Measurements from ENCODE around the gene ATCAY. TPM values are rescaled to one million over a fixed set of nuclear protein-coding genes. Genes with fewer than 3 reads are reported as not detected.

ATCAY gene
- total RNA-seq, 3 donors from 2014 or later, result 0.09 to 2.2 (median 0.22) TPM

- no peak overlapping the region for H3K4me3 ChIP-seq
- H3K4me1 ChIP-seq (ENCODE audit: low read depth), result no peaks in the 10 kb centered on the region
- DNase-seq, result no peak
- TF ChIP-seq, protein P1, sequence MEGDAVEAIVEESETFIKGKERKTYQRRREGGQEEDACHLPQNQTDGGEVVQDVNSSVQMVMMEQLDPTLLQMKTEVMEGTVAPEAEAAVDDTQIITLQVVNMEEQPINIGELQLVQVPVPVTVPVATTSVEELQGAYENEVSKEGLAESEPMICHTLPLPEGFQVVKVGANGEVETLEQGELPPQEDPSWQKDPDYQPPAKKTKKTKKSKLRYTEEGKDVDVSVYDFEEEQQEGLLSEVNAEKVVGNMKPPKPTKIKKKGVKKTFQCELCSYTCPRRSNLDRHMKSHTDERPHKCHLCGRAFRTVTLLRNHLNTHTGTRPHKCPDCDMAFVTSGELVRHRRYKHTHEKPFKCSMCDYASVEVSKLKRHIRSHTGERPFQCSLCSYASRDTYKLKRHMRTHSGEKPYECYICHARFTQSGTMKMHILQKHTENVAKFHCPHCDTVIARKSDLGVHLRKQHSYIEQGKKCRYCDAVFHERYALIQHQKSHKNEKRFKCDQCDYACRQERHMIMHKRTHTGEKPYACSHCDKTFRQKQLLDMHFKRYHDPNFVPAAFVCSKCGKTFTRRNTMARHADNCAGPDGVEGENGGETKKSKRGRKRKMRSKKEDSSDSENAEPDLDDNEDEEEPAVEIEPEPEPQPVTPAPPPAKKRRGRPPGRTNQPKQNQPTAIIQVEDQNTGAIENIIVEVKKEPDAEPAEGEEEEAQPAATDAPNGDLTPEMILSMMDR (IDR thresholded peaks at IDR 0.05), result no peak
- H3K9me3 ChIP-seq, result no peaks in the 10 kb centered on the region
- no peak for ATAC-seq
- intact Hi-C loops (cut with DNase I, micrococcal nuclease), result no loop called here
- no peaks in the 10 kb centered on the region for H3K36me3 ChIP-seq (ENCODE audit: low read depth)
These were observed 39.7 kb upstream of the ATCAY start for GRCh38 chr19:3840804-3841203.

- H3K4me1 ChIP-seq (ENCODE audit: low read depth), result no peaks in the 10 kb centered on the region
- no peak for ATAC-seq
- intact Hi-C loops (cut with DNase I, micrococcal nuclease), result no loop called here
These were observed 37.5 kb upstream of the ATCAY start for GRCh38 chr19:3842948-3843347.

DNA sequence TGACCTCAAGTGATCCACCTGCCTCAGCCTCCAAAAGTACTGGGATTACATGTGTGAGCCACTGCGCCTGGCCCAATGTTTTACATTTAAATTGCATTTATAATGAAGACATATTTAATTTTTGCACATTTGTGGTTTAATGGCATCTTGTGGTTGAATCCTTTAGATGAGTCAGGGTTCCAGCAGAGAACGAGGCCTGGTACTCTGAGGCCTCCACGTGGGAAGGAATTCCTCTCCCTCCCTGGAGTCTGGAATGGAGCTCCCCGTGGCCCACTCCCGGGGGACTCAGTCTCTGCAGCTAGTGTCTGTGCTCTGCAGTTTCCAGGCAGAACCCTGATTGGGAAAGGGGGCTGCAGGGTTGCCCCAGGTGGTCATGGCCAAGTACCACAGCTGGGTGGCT is 35.9 kb upstream of the ATCAY start:
- TF ChIP-seq, protein P1 (IDR thresholded peaks at IDR 0.05), result no peak
- Histone ChIP-seq H3K4me1 (ENCODE audit: low read depth) (no peaks in the 10 kb centered on the region), H3K4me3 (no peak overlapping the region), H3K9me3 (no peaks in the 10 kb centered on the region), H3K36me3 (ENCODE audit: low read depth) (no peaks in the 10 kb centered on the region)
- intact Hi-C loops (cut with DNase I, micrococcal nuclease), result no loop called here
- ATAC-seq, result no peak
- no peak for DNase-seq

More at GRCh38 chr19:3842948-3843347, 37.5 kb upstream of the ATCAY start:
- TF ChIP-seq, protein P1 (IDR thresholded peaks at IDR 0.05), result no peak
- Histone ChIP-seq H3K9me3 (no peaks in the 10 kb centered on the region), H3K4me3 (no peak overlapping the region), H3K36me3 (ENCODE audit: low read depth) (no peaks in the 10 kb centered on the region)
- no peak for DNase-seq

DNA sequence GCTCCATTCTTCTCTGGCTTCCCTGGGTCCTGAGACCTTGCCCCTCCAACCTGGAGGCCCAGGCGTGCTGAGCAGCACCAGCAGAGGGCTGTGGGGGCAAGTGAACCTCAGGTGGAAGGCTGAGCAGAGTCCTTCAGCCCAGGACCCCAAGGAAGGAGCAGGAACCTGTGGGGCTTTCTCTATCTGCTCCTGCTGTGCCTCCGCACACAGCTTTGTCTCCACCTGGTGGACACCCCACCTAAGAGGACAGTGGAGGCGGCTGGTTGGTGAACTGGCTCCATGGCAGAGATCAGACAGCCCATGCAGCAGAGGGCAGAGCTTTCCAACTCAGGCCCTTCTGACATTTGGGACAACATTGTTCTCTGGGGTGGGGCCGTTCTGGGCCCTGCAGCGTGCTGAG is 31.4 kb upstream of the ATCAY start:
- no peaks in the 10 kb centered on the region for H3K36me3 ChIP-seq (ENCODE audit: low read depth)
- TF ChIP-seq, protein P1 (IDR thresholded peaks at IDR 0.05), result no peak
- H3K4me1 ChIP-seq (ENCODE audit: low read depth), result no peaks in the 10 kb centered on the region
- intact Hi-C loops (cut with DNase I, micrococcal nuclease), result no loop called here
- peak; percentile 74 for ATAC-seq
- DNase-seq, result peak in 1 of 3 donors; percentile 55
- peaks cover 12% of the 10 kb centered on the region for H3K9me3 ChIP-seq
- H3K4me3 ChIP-seq, result no peak overlapping the region

DNA sequence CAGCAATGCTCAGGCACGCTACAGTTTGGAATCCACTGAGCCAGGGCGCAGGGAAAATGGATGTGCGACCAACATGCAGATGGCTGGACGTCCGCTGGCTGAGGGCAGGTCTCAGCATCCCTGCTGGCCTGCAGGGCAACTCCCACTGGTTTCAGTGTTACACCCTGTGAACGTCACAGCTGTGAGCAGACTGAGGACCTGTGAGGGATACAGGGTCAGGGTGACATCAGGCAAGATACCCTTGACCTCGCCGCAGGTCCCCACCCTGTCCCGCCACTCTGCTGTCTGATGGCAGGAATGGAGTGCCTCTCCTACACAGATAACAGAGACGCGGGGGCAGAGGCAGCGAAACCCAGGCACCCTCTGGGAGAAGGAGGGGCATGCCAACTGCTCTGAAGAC is 30.7 kb upstream of the ATCAY start:
- ATAC-seq, result no peak
- H3K36me3 ChIP-seq (ENCODE audit: low read depth), result no peaks in the 10 kb centered on the region
- no peak overlapping the region for H3K4me3 ChIP-seq
- intact Hi-C loops (cut with DNase I, micrococcal nuclease), result no loop called here
- TF ChIP-seq, protein P1 (IDR thresholded peaks at IDR 0.05), result no peak
- H3K4me1 ChIP-seq (ENCODE audit: low read depth), result no peaks in the 10 kb centered on the region
- DNase-seq, result no peak
- H3K9me3 ChIP-seq, result peaks cover 12% of the 10 kb centered on the region

Measured in mucosa of descending colon (tissue), 3 donors.